Endometrial microvascular endothelial cells (primary cell): ENCODE data around the gene MEST. TPM values are rescaled to one million over a fixed set of nuclear protein-coding genes. Genes with fewer than 3 reads are reported as not detected.
"Not testable (repeated sequence)": the region's sequence is repeated elsewhere in the genome, so short reads cannot be mapped to it uniquely, and the experiment has no call there.

ENCODE experiments used
- in situ Hi-C: cut with HindIII; loops from 2 replicates; pipeline ENCODE4 v1.10.0; 2017; ENCODE audit warnings: low sequenced_read_pairs, low pct_unique_long_range_greater_than_20kb; ENCODE audit errors: inconsistent ontology term
- total RNA-seq: library from RNA; depleted of rRNA; stranded (reverse); fragments of >200 nt; gene quantifications from one replicate; pipeline ENCODE4 v1.2.3, GENCODE V29; 2015; ENCODE audit errors: inconsistent ontology term

Gene MEST
- total RNA-seq, 1 donor from 2014 or later: 8.7 TPM

DNA sequence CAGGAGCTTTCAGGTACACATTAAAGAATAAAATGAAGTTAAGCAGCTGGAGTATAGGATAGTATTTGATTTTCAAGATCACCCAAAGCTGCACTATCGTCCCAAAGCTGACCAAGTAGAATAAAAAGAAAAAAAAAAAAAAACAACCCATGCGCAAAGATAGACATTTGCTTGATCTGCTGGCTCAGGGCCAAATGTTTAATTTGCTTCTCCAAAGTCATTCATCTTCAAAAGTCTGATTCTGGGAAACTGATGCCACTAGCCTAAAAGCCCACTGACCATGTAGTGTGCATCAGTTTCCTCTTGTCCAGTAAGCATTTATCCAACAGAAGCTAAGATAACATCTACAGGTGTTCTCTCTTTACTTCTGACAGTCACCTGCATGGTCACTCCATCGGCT, 14.5 kb downstream of the MEST start:
- in situ Hi-C loops: no loop called here

DNA sequence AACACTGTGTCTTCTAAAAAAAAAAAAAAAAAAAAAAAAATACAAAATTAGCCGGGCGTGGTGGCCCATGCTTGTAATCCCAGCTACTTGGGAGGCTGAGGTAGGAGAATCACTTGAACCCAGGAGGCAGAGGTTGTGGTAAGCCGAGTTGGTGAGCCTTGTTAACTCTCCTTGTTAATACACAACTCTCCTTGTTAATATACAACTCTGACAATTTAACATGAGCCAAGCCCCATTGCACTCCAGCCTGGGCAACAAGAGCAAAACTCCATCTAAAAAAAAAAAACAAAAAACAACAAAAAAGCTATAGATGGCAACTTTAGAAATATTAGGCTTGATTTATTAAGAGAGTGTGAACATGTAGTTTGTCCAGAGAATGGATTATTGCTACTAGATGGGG, 20.2 kb downstream of the MEST start:
- in situ Hi-C loops: not testable (repeated sequence)

DNA sequence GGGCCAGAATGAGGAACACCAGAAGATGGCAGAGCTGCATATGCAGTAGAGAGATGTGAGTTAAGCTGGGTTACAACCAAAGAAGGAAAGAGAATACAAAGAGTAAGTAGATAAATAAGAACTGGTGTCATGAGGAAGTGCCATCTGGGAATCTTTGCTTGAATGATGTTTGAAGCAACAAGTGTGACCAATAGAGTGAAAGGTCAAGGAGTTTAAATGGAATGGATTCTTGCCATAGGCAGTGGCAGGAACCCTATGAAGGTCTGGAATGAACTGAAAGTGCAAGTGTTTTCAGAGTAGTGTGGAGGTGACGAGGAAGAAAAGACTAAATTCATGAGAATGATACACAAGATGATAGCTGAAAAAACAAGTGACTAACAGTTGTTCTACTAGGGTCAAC, 21.6 kb downstream of the MEST start:
- in situ Hi-C loops: no loop called here

DNA sequence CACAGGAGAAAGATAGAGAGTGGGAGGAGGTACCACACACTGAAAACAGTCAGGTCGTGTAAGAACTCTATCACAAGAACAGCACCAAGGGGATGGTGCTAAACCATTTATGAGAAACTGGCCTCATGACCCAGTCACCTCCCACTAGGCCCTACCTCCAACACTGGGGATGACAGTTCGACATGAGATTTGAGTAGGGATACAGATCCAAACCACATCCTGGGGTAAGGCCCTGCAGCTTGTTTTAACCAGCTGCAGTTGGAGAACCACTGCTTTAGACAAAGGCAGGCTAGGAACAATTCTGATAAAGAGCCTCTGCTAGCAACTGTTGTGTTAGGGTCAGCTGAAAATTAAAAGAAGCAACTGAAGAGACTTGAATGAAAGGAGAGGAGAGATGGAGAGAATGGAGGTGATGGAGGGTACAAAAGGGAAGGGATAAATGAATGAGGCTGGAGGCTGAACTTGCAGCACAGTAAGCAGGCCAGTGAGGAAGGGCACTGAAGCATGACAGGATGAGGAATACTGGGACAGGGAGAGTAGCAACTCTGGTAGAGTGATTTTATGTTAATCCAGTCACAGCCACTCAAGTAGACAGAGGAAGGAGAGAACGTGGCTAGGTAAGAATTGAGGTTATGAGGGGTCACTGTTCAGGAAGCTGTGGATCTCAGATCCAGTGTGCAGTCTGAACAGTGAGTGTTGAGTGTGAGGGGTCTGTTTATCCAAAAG, 23.6 kb downstream of the MEST start:
- in situ Hi-C loops: no loop called here

DNA sequence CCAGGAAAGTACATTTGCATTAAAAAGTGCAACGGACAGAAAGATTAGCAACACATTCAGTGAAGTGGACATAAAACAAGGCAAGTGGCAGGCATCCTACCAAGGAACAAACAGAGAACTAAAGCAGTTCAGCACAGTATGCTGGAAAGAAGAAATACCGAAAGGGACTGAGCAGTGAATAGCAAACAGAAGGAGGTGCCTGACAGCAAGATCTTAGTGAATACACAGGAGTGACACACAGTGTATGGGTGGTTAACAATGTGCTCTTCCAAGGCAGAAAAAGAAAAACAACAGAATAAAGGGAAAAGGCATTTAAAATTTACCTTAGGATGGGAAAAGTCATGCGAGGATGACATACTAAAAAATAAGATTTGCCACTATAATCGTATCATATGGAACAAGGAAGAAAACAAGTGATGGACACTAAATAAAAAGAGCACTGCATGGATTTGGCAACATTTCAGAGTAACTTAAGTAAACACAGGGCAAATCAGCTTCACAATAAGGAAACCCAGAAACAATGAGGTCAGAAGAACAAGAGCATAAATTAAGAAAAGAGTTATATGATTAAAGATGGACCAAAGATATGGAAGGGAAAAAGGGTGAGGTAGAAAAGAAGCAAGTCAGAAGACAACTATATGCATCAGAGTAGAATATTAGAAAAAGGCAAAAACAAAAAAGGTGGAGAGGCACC, 29.5 kb downstream of the MEST start:
- in situ Hi-C loops: no loop called here

DNA sequence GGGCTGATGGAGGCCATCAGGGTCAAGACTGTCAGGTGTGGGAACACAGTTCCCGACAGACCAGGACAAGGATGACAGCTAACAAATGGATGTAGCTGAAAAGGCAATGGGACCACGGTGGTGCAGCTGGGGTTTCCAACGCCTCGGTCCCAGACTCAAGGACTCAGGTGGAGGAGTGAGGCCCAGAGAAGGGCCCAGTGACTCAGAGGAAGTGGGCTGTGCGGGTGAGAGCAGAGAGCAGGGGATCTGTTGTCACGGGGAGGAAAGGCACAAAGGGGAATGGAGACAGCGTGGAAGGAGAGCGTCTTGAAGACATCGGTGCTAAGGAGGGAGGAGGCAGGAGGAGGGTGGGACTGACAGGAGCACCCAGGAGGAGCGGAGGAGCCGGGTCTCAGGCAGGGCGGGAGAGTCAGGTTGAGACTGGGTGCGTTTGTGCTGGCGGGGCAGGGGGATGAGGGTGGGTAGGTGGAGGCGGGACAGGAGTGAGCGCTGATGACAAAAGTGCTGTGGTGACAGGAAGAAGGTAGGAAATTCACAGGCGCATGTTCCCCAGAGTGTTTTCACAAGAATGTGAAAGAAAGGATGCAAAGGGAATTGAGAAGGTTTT, 31.7 kb downstream of the MEST start:
- in situ Hi-C loops: not testable (repeated sequence)

DNA sequence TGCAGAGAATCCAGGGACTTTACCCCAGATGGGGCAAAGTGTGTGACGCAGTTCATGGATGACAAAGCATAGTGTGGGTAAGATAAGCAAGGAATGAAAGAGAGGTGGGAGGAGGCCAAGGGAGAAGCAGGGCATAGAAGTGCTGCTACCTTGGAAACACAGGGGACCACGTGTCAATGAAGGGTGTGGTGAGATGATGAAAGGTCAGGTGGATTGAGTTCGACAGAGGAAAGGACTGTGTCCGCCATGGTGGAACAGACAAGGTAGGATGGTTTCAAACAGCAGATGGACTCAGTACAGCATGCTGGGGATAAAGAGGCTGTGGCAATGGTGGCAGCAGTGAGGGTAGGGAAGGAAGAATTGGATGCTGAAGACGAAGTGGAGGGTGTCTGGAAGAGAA, 32.7 kb downstream of the MEST start:
- in situ Hi-C loops: no loop called here

DNA sequence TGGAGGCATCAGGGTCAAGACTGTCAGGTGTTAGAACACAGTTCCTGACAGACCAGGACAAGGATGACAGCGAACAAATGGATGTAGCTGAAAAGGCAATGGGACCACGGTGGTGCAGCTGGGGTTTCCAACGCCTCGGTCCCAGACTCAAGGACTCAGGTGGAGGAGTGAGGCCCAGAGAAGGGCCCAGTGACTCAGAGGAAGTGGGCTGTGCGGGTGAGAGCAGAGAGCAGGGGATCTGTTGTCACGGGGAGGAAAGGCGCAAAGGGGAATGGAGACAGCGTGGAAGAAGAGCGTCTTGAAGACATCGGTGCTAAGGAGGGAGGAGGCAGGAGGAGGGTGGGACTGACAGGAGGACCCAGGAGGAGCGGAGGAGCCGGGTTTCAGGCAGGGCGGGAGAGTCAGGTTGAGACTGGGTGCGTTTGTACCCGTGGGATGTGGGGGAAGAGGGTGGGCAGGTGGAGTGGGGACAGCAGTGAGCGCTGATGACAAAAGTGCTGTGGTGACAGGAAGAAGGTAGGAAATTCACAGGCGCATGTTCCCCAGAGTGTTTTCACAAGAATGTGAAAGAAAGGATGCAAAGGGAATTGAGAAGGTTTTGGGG, 36.0 kb downstream of the MEST start:
- in situ Hi-C loops: not testable (repeated sequence)

DNA sequence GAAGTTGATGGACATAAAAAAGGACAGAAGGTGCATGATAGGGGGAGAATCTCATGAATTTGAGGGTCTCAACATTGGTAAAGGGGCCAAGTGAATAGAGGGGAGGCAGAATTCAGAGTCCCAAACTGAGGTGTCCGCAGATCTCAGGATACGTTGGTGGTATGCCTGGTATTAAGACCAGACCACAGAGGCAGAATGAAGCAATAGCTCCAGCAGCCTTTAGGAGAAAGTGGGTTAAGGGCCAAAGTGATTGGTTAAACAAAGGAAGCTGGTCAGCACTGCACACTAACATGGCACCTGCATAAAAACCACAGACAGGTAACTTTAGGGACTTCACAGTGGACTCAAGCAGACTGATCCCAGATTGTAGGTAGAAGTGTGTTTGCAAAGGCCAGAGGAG, 37.5 kb downstream of the MEST start:
- in situ Hi-C loops: no loop called here

DNA sequence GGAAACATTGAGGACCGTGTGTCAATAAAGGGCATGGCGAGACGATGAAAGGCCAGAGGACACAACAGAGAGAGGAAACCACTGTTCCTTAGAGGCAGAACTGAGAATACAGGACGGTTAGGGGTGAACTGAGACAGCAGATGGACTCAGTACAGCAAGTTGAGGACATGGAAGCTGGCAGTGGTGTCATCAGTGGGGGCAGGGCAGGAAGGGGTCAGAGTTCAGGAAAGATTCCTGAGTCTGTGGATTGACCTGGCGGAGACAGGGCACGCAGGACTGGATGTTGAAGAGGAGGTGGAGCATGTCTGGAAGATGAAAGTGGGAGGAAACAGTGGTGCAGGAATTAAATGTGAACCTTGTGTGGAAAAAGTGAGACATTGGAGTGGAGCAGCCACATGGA, 46.0 kb downstream of the MEST start:
- in situ Hi-C loops: not testable (repeated sequence)

DNA sequence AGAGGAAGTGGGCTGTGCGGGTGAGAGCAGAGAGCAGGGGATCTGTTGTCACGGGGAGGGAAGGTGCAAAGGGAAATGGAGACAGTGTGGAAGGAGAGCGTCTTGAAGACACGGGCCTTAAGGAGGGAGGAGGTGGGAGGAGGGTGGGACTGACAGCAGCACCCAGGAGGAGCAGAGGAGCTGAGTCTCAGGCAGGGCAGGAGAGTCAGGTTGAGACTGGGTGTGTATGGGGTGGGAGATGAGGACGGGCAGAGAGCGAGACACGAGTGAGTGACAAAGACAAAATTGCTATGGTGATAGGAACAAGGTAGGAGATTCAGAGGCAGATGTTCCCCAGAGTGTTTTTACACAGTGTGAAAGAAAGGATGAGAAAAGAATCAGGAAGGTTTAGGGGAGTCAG, 49.4 kb downstream of the MEST start:
- in situ Hi-C loops: not testable (repeated sequence)

DNA sequence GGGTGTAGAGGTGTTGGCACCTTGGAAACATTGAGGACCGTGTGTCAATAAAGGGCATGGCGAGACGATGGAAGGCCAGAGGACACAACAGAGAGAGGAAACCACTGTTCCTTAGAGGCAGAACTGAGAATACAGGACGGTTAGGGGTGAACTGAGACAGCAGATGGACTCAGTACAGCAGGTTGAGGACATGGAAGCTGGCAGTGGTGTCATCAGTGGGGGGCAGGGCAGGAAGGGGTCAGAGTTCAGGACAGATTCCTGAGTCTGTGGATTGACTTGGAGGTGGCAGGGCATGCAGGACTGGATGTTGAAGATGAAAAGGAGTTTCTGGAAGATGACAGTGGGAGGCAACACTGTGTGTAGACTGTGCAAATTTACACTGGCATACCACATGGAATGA, 50.4 kb downstream of the MEST start:
- in situ Hi-C loops: not testable (repeated sequence)

DNA sequence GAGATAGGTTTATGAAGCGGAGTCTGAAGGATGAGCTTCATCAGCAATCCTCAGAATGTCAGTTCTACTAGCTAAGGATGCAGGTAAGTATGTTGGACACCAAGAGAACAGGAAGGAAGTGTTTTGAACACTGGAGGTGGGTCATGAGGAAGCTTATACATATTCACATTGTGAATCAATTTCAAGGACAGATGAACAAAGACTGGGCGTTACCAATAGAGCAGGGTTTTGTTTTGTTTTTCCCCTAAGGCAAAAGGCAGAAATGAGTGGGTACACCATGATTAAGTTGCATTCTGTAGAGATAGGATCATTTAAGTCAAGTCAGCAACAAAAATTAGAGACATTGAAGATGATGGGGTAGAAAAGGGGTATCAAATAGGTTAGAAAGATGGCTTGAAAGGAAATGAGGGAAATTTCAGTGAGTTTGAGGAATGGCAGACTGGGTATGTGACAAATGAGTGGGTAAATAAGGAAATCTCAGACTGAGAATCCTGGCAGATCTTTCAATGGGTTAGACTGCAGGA, 51.7 kb downstream of the MEST start:
- in situ Hi-C loops: no loop called here

DNA sequence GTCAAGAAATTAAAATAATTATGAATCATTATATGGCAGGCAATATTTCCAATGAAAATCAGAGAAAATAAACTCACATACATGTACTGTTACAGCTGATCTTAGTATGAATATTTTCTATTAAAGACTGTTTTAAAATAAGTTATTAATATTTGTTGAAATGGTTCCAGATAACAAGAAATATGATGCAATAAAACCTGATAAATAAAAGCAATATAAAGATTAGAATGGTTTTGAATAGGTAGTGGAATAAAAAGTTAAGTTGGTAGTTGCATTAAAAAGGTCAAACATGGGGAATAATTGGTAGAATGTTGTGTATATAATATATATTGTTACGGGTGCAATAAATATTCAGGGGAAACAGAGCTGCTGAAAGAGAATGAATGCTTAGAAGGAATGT, 52.5 kb downstream of the MEST start:
- in situ Hi-C loops: no loop called here

DNA sequence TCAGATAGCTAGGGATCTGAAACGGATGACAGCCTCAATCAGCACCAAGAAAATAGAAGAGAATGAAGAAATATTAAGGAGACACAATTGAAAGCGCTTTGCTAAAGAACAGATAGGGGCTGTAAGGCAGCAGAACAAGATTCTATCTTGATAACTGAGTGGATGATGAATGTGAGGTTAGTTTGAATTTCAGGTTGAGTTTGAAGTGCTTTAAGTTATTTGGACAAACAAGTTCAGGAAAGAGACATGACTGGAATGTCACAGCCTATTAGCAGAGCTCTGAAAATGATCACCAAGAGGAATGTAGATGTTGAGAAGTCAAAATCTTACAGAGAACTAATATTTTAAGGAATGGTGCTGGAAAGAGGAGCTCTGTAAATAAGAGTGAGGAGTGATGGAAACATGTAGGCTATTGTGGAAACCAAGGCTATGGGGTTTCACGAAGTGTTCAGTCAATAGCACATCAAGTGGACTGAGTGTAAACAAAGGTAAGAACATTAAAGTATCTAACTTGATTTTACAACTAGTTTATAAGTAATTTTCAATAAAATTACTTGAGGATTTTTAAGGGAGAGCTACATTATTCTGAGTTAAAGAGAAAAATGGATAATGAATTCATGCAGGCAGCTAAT, 61.6 kb downstream of the MEST start:
- in situ Hi-C loops: no loop called here

DNA sequence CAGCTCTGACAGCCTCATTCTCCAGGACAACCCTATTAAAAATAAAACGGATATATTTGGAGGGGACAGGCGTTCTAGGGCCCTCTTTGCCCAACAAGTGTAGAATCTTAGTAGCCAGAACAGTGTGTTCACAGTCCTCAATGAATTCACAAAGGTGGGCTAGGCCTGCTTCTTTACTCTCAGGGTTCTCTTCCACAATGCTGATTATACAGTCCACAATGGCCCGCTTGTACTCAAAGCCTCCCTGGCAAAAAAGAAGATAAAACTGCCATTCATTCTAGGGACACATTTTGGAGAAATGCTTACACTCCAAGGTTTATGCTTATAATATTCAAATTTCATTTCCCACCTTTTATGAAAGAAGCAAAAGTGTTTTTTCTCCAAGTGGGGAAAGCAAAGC, 62.6 kb downstream of the MEST start:
- in situ Hi-C loops: no loop called here
